OCI-LY3 (cell line): ENCODE measurements around the gene IL16.

ENCODE experiments used
- CTCF ChIP-seq: fragments of 200-600, 300-600 bp; sonication (generic); IDR thresholded peaks from 2 replicates; pipeline ENCODE4 v1.5.1; 2014; ENCODE audit warnings: antibody characterized with exemption, low read length, low read depth
- EZH2phosphoT487 ChIP-seq: fragments of 200-600 bp; shearing (Covaris generic); IDR thresholded peaks from 2 replicates; pipeline ENCODE4 v1.6.1; 2018; ENCODE audit warnings: antibody characterized with exemption, mixed run types, low read depth

GRCh38 chr15:81242778-81243177, 46.1 kb downstream of the IL16 start:
- TF ChIP-seq CTCF (no peak), EZH2phosphoT487 (no peak)
